ENCODE data around the gene GPNMB.
A peak's percentile ranks its signal among the peaks of the same experiment; 100 is the strongest.
"Not testable (repeated sequence)": the region's sequence is repeated elsewhere in the genome, so short reads cannot be mapped to it uniquely, and the experiment has no call there.

GPNMB gene

GRCh38 chr7:23294549-23295400 lies 48.2 kb downstream of the GPNMB start:
- DNase-seq (ENCODE audit: extremely low spot score, insufficient read length, low read depth), result no peak

DNA sequence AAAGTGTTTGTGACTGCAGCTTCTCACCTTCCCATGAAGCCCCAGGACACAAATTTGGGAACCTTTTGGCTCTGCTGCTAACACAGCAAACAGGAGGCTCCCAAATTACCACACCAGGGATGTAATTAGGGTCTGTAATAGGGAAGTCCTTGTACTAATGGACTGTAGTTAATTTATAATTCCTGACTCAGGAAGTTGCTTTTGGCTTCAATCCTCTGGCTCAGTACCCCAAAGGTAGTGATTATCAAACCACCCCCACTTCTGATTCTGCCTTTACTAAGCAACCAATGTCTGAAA lies 48.8 kb downstream of the GPNMB start:
- FAIRE-seq (no peak), DNase-seq (ENCODE audit: extremely low spot score, insufficient read length, low read depth) (no peak)

More at GRCh38 chr7:23294549-23295400, 48.2 kb downstream of the GPNMB start:
- no peak for FAIRE-seq

GRCh38 chr7:23298141-23298881 lies 51.7 kb downstream of the GPNMB start:
- FAIRE-seq, result no peak
- no peak for DNase-seq (ENCODE audit: extremely low spot score, insufficient read length, low read depth)

DNA sequence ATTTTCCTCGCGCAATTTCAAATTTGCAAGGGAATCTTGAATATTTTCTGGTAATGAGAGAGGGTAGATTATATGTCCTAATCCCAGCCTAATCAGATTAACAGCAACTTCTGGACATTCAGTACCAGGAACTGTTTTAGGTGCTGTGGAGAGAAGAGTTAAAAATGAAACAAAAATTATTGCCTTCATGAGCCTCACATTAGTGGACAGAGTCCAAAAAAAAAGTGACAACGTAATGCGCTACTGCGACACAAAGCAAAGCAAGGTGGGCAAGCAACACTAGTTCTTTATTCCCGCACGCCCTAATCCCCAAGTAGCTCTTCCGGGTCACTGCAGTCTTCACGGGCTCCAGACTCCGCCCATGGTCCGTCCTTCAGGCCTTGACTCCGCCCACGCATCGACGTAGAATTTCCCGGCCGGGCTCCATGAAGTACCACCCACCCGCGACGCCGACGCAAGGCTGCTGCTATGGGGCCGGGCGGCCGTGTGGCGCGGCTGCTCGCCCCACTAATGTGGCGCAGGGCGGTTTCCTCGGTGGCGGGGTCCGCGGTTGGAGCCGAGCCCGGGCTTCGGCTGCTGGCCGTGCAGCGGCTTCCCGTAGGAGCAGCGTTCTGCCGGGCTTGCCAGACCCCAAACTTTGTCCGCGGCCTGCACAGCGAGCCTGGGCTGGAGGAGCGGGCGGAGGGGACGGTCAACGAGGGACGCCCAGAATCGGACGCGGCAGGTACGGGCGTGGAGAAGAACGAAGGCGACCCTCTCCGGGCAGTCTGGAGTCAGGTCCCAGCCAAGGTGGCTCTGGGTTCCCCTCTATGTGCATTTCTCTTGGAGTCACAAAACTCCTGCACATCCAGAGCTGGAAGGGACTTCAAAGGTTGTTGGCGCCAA lies 52.6 kb downstream of the GPNMB start, which contains the start of gene MALSU1:
Gene MALSU1, plus strand, starts transcription at position 455 of the 885 bp plus-strand sequence. Its CDS starts 14 bp downstream, at position 469.
- peak; percentile 92 for FAIRE-seq
- DNase-seq (ENCODE audit: extremely low spot score, insufficient read length, low read depth), result peak; percentile 88

GRCh38 chr7:23299770-23300300 lies 53.3 kb downstream of the GPNMB start:
- no peak for FAIRE-seq

GRCh38 chr7:23306936-23307521 lies 60.5 kb downstream of the GPNMB start:
- FAIRE-seq (no peak), DNase-seq (ENCODE audit: extremely low spot score, insufficient read length, low read depth) (no peak)

More at GRCh38 chr7:23299770-23300300, 53.3 kb downstream of the GPNMB start:
- DNase-seq (ENCODE audit: extremely low spot score, insufficient read length, low read depth), result no peak

- FAIRE-seq, result no peak
- no peak for DNase-seq (ENCODE audit: extremely low spot score, insufficient read length, low read depth)
These were observed 62.2 kb downstream of the GPNMB start for GRCh38 chr7:23308754-23309153.

- not testable (repeated sequence) for FAIRE-seq
These were observed 65.6 kb downstream of the GPNMB start for GRCh38 chr7:23312141-23312540.

GRCh38 chr7:23315366-23315765 lies 68.8 kb downstream of the GPNMB start:
- DNase-seq (ENCODE audit: extremely low spot score, insufficient read length, low read depth) (no peak), FAIRE-seq (no peak)

More at GRCh38 chr7:23312141-23312540, 65.6 kb downstream of the GPNMB start:
- not testable (repeated sequence) for DNase-seq (ENCODE audit: extremely low spot score, insufficient read length, low read depth)
